ENCODE data around the gene PRKRIP1.
"Not testable (repeated sequence)": the region's sequence is repeated elsewhere in the genome, so short reads cannot be mapped to it uniquely, and the experiment has no call there.

Gene PRKRIP1

GRCh38 chr7:102452451-102452850 lies 56.3 kb downstream of the PRKRIP1 start:
- DNase-seq (ENCODE audit: extremely low spot score, insufficient read length, low read depth) (no peak), FAIRE-seq (no peak)

DNA sequence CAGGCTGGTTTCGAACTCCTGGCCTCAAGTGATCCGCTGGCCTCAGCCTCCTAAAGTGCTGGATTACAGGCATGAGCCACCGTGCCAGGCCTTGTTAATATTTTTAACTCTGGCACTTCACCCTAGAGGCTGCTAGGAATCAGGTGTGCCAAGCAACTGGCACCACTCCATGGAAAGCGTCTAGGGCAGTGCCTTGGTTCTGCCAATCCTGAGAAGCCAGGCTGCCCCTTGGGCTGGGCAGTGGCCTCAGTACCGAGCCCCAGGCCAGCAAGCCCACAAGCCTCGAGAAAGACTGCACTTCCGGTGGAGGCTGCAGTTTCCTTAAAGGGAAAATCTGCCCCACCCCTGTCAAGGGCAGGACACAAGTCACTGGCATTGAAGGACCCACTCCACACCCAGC lies 57.2 kb downstream of the PRKRIP1 start:
- DNase-seq (ENCODE audit: extremely low spot score, insufficient read length, low read depth), result no peak
- FAIRE-seq, result no peak

DNA sequence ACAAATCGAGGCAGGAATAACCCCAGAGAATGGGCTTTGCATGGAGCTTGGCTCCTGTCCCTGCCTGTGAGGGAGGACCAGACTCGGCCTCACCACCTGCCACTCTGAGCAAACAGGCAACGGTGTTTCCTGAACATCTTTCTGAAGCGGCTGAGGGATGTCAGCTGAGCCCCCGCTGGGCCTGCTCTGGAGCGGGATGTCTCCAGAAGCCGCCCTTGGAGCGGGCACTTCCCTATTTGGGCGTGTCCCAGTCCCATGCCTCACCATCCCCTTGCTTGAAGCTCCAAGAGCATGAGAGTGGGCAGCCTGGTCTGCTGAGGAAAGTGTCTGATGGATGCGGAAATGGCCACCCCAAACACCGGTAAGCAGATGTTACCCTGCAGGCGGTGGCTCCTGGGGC lies 58.3 kb downstream of the PRKRIP1 start:
- FAIRE-seq (no peak), DNase-seq (ENCODE audit: extremely low spot score, insufficient read length, low read depth) (no peak)

DNA sequence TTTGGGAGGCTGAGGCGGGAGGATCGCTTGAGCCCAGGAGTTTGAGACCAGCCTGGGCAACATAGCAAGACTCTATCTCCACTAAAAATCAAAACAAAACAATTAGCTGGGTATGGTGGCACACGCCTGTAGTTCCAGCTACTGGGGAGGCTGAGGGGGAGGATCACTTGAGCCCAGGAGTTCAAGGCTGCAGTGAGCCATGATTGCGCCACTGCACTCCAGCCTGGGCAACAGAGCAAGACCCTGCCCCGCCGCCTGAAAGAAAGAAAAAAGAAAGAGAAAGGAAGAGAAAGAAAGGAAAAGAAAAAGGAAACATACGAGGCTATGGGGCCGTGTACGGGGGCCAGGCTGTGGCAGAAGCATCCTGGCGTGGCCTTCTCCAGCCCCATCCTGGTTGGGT lies 58.8 kb downstream of the PRKRIP1 start:
- FAIRE-seq; DNase-seq (ENCODE audit: extremely low spot score, insufficient read length, low read depth): not testable (repeated sequence)

GRCh38 chr7:102455596-102455995 lies 59.4 kb downstream of the PRKRIP1 start:
- FAIRE-seq (no peak), DNase-seq (ENCODE audit: extremely low spot score, insufficient read length, low read depth) (no peak)

DNA sequence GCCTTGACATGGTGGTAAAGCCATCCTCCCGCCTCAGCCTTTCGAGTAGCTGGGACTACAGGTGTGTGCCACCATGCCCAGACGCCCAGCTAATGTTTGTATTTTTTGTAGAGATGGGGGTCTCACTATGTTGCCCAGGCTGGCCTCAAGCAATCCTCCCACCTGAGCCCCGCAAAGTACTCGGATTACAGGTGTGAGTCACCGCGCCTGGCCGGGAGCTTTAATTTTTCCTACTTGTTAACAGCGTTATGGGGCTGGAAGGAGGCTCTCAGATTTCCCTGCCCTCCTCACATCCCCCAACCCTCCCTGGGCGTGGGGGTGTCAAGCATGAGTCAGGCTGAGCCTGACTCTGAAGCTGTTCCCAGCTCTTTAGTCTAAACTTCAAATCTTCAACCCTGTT lies 60.2 kb downstream of the PRKRIP1 start:
- DNase-seq (ENCODE audit: extremely low spot score, insufficient read length, low read depth) (no peak), FAIRE-seq (no peak)

DNA sequence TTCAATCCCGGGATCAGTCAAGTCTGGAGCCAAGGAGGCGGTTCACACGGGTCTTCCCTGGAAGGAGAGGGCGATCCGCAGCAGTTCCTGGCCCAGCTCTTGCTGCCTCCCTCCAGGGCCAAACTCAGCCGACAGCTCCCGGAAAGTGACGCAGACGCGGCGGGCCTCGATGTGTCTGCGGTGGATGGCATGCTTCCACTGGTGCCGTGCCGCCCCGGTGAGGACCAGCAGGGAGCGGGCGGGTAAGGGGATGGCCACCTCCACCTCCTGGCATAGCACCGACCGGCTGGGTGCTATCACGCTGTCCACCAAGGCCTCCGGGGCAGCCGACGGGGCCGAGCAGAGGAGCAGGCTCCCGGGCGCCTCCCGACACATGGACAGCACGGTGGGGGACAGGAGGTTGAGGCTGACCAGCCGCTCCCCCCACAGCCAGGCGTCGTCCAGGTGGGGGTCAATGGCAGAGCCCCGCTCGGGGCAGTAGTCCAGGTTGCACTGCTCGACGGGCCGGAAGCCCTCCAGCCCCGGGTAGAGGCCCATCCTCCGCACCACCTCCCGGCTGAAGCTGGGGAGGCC lies 61.3 kb downstream of the PRKRIP1 start:
- no peak for FAIRE-seq
- DNase-seq (ENCODE audit: extremely low spot score, insufficient read length, low read depth), result no peak

DNA sequence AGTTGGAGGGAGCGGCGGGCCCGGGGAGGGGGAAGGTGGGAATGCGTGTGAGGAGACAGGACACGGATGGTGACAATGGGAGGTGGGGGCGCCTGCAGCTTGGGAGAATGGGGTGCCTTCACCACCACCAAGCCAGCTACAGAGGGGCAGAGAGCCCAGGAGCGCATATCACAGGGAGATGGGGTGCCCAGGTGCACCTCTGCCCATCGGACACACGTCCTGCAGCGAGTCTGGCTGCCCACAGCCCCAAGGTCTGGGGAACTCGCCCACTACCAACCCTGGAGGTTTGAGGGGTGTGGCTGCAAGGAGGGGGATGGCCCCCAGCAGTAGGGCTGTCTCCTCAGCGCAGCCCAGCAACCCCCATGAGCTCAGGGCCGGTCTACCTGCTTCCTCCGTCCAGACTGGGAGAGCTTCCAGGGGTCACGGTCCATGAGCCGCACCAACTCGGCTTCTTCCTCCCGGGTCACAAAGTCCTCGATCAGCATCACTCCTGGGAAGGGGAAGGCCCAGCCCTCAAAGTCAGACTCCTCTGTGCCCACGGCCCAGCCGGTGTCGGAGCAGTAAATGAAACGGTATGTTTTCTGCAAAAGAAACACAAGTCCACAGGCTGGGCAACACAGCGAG lies 63.2 kb downstream of the PRKRIP1 start:
- DNase-seq (ENCODE audit: extremely low spot score, insufficient read length, low read depth) (no peak), FAIRE-seq (no peak)

DNA sequence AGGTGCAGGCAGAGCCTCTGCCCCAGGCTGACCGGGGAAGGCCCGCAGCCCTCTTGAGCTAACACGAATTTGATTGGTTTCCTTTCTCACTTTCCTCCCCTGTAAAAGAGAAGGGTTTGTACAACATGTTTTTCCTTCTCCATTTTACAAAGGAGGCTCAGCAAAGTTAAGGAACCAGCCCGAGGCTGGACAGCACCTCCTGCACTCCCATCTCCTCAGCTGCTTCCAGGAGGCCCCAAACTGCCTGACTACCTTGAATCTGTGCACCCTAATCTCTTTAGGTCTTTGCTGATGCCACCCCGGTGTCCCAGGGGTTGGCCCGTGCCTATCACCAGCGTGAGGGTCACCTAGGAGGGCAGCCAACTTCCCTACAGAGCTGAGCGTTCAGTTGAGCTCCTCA lies 64.3 kb downstream of the PRKRIP1 start:
- FAIRE-seq (no peak), DNase-seq (ENCODE audit: extremely low spot score, insufficient read length, low read depth) (no peak)

GRCh38 chr7:102463841-102464576 lies 67.8 kb downstream of the PRKRIP1 start:
- DNase-seq (ENCODE audit: extremely low spot score, insufficient read length, low read depth) (no peak), FAIRE-seq (peak; percentile 18)

GRCh38 chr7:102464577-102465280 lies 68.6 kb downstream of the PRKRIP1 start, which contains the start of the genes ALKBH4 and LRWD1:
Gene ALKBH4 (minus strand): TSS chr7:102464863. CDS start chr7:102464836, 27 bp downstream.
Gene LRWD1 (plus strand): TSS chr7:102464984. CDS start chr7:102465081, 97 bp downstream.
- DNase-seq (ENCODE audit: extremely low spot score, insufficient read length, low read depth), result peak; percentile 99
- peak; percentile 95 for FAIRE-seq

- FAIRE-seq (no peak), DNase-seq (ENCODE audit: extremely low spot score, insufficient read length, low read depth) (no peak)
These were observed 69.9 kb downstream of the PRKRIP1 start for GRCh38 chr7:102466097-102466496.

- DNase-seq (ENCODE audit: extremely low spot score, insufficient read length, low read depth) (no peak), FAIRE-seq (no peak)
These were observed 71.7 kb downstream of the PRKRIP1 start for GRCh38 chr7:102467581-102468477.

DNA sequence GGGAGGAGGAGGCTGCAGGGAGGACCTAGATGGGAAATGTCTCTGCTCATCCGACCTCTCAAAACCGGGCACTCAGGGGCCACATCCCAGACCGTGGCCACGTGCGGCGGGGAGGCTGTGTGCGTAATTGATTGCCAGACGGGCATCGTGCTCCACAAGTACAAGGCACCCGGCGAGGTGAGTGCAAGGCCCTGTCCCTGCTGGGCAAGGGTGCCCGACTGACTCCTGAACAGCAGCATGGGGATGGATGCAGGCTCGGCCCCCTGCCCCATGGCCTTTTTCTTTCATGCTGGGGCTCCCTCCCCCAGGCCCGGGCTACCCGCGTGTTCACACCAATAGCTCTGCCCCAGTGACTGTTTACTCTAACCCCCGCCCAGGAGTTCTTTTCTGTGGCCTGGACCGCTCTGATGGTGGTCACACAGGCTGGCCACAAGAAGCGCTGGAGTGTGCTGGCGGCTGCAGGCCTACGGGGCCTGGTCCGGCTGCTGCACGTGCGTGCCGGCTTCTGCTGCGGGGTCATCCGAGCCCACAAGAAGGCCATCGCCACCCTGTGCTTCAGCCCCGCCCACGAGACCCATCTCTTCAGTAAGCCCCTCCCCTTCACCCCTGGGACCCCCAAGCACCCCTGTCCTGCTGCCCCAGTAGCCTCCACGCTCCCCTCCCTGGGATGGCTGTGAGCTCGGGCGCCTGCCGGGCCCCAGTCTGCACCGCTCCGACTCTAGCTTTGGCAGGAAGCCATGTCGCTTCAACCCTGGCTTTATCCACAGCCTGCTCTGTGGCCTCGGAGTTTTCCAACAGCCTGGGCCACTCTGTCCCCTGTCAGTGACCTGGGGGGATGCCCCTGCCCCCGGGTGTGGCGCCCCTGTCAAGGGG lies 72.6 kb downstream of the PRKRIP1 start:
- DNase-seq (ENCODE audit: extremely low spot score, insufficient read length, low read depth) (no peak), FAIRE-seq (no peak)

DNA sequence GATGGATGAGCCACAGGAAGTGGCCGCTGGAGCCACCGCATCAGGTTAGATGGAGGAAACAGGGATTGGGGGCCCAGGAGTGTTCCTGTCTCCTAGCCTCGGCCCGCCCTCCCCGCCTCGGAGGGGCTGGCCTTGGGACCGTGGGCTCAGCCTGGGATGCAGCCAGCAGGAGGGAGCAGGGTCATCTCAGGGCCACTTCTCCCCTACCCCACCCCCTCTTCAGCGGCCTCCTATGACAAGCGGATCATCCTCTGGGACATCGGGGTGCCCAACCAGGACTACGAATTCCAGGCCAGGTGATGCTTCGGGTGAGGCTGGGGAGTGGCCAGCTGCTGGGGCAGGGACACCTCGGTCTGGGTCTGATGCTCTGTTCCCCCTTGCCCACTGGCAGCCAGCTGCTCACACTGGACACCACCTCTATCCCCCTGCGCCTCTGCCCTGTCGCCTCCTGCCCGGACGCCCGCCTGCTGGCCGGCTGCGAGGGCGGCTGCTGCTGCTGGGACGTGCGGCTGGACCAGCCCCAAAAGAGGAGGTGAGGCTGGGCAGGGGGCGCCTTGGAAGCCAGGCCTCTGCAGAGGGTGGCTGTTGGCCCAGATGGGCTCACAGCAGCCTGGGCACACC lies 73.3 kb downstream of the PRKRIP1 start:
- no peak for DNase-seq (ENCODE audit: extremely low spot score, insufficient read length, low read depth)
- no peak for FAIRE-seq

DNA sequence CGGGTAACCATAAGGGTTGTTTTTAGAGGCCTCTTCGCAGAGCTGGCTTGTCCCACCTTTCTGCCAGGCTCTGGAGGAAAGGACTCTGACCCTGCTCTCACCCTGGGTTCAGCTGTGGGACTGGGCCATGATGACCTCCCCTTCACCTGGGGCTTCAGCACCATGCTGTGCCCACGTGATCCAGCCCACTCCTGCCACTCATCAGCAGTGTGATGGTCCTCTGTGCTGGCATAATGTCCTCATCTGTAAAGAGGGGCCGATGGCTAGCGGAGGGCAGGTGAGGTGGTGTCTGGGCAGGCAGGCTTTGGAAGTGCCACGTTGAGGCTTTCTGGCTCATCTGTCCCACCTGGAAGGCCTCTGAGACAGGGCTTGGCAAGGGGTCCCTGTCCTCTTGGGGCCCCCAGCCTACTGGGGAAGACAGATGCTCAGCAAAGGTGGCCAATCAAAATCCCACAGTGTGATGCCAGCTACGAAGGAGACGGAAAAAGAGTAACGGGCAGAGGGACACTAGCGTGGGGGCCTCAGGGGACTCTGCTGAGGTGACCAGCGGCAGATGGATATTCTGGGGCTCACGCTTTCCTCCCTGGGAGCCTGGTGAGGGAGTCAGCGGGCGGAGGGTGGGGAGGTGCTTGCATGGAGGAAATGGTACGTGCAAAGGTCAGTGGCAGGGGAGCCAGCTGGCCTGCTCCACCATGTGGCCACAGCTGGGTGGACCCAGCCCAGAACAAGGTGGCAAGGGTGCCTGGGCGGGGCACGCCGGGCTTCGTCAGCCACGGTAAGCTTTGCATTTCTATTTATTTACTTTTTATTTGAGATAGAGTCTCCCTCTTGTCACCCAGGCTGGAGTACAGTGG lies 74.0 kb downstream of the PRKRIP1 start:
- no peak for FAIRE-seq

GRCh38 chr7:102471791-102472125 lies 75.6 kb downstream of the PRKRIP1 start:
- FAIRE-seq (no peak), DNase-seq (ENCODE audit: extremely low spot score, insufficient read length, low read depth) (no peak)

More for the DNA sequence above, 74.0 kb downstream of the PRKRIP1 start:
- no peak for DNase-seq (ENCODE audit: extremely low spot score, insufficient read length, low read depth)

All from GM18507 (cell line).